ENCODE results near the gene CEACAM3.

Gene CEACAM3

DNA sequence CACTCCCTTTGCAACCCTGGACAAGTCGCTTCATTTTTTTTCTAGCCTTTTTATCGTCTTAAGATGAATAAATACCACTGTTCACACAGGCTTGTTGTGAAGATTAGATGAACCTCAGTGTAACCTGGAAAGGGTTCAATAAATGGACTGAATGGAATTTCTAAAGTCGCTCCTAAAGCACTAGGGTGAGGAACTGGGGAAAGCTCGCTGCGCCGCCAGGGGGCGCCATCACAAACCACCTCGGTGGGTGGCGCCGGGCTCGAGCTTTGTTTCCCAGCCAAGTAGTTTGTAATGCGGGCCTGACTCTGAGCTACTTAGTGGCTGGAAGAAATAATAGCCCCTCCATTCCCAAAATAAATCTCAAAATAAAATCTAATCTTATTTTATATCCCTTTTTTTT is 43.2 kb upstream of the CEACAM3 start:
- Histone ChIP-seq H3K36me3 (ENCODE audit: insufficient read depth, low read length) (no peaks in the 10 kb centered on the region), H4K20me1 (ENCODE audit: insufficient read depth, low read length) (no peaks in the 10 kb centered on the region), H3F3A (ENCODE audit: insufficient read depth, low read length) (no peaks in the 10 kb centered on the region), H3K27me3 (ENCODE audit: insufficient read depth, low read length) (0 out of 2 replicates have a peak, but pooled peaks cover 6% of the 10 kb centered on the region), H2AFZ (ENCODE audit: low read length) (no peak overlapping the region), H3K27ac (ENCODE audit: low read depth, low read length, poor library complexity, severe bottlenecking) (no peak overlapping the region), H3K9me2 (ENCODE audit: low read depth, low read length) (no peaks in the 10 kb centered on the region), H3K4me2 (ENCODE audit: low read length) (no peak overlapping the region), H3K9me3 (ENCODE audit: low read length) (no peaks in the 10 kb centered on the region), H3K9ac (ENCODE audit: low read length) (no peak overlapping the region), H3K4me1 (ENCODE audit: insufficient read depth, low read length, severe bottlenecking) (no peaks in the 10 kb centered on the region), H3K79me2 (ENCODE audit: insufficient read depth, low read length) (no peaks in the 10 kb centered on the region), H3K4me3 (ENCODE audit: low read depth, low read length, poor library complexity, severe bottlenecking) (no peak overlapping the region)
- TF ChIP-seq, protein P1, sequence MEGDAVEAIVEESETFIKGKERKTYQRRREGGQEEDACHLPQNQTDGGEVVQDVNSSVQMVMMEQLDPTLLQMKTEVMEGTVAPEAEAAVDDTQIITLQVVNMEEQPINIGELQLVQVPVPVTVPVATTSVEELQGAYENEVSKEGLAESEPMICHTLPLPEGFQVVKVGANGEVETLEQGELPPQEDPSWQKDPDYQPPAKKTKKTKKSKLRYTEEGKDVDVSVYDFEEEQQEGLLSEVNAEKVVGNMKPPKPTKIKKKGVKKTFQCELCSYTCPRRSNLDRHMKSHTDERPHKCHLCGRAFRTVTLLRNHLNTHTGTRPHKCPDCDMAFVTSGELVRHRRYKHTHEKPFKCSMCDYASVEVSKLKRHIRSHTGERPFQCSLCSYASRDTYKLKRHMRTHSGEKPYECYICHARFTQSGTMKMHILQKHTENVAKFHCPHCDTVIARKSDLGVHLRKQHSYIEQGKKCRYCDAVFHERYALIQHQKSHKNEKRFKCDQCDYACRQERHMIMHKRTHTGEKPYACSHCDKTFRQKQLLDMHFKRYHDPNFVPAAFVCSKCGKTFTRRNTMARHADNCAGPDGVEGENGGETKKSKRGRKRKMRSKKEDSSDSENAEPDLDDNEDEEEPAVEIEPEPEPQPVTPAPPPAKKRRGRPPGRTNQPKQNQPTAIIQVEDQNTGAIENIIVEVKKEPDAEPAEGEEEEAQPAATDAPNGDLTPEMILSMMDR (IDR thresholded peaks at IDR 0.05; ENCODE audit: low read length), result peak; percentile 77
- TF ChIP-seq EZH2 (IDR thresholded peaks at IDR 0.05; ENCODE audit: borderline replicate concordance, low read length), result no peak

DNA sequence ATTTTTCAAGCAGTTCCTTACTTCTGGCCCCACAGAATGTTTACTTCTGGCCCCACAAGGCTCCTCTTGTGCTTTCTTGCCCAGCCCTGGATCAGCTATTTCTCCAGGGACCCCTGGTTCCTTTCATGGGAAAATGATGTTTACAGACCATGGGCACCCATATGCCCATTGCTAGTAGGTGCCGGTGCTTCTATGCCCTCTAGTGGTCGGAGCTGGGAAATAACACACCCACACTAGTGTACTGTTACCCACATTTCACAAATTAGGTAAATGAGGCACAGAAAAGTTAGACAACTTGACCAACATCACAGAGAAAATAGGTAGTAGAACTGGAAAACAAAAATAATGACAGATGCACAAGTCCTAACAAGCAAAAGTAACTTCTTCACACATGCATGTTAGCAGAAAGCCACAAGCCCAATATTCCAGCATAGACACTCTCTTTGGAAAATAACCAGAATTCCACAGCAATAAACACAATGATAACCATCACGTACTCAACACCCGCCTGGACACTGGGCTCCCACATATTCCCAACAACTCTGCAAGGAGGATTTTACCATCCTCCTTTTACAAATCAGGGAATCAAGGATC is 42.4 kb upstream of the CEACAM3 start:
- Histone ChIP-seq H3K9me3 (ENCODE audit: low read length) (no peaks in the 10 kb centered on the region), H4K20me1 (ENCODE audit: insufficient read depth, low read length) (no peaks in the 10 kb centered on the region), H3F3A (ENCODE audit: insufficient read depth, low read length) (no peaks in the 10 kb centered on the region), H3K9ac (ENCODE audit: low read length) (no peak overlapping the region), H3K4me1 (ENCODE audit: insufficient read depth, low read length, severe bottlenecking) (no peaks in the 10 kb centered on the region), H3K9me2 (ENCODE audit: low read depth, low read length) (no peaks in the 10 kb centered on the region), H2AFZ (ENCODE audit: low read length) (no peak overlapping the region), H3K79me2 (ENCODE audit: insufficient read depth, low read length) (no peaks in the 10 kb centered on the region), H3K27me3 (ENCODE audit: insufficient read depth, low read length) (0 out of 2 replicates have a peak, but pooled peaks cover 6% of the 10 kb centered on the region), H3K36me3 (ENCODE audit: insufficient read depth, low read length) (no peaks in the 10 kb centered on the region), H3K4me3 (ENCODE audit: low read depth, low read length, poor library complexity, severe bottlenecking) (no peak overlapping the region), H3K27ac (ENCODE audit: low read depth, low read length, poor library complexity, severe bottlenecking) (no peak overlapping the region), H3K4me2 (ENCODE audit: low read length) (no peak overlapping the region)
- TF ChIP-seq, protein P1 (IDR thresholded peaks at IDR 0.05; ENCODE audit: low read length), result peak; percentile 78
- TF ChIP-seq EZH2 (IDR thresholded peaks at IDR 0.05; ENCODE audit: borderline replicate concordance, low read length), result no peak

DNA sequence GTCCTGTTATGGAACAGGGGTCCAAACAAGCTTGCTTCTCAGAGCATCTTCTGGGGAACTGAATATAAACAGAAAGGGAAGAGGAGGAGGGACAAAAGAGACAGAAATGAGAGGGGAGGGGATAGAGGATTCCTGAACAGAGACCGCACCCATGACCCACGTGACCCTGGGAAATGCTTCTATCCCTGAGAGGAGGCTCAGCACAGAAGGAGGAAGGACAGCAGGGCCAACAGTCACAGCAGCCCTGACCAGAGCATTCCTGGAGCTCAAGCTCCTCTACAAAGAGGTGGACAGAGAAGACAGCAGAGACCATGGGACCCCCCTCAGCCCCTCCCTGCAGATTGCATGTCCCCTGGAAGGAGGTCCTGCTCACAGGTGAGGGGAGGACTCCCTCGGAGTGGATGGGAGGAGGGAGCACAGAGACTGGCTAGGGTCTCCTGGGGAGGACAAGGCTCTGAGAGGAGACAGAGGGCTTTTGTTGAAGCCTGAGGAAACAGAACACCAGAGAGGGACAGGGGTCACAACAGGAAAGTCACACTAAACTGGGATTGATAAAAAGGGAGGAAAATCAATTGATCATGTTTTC is 41.0 kb upstream of the CEACAM3 start, which contains the start of gene CEACAM6:
Gene CEACAM6 (plus strand): TSS at position 203 of the 586 bp plus-strand sequence. CDS start 109 bp downstream, at position 312.
- no peaks in the 10 kb centered on the region for H3K79me2 ChIP-seq (ENCODE audit: insufficient read depth, low read length)
- H3F3A ChIP-seq (ENCODE audit: insufficient read depth, low read length), result no peaks in the 10 kb centered on the region
- no peak within 1 kb of the TSS for H3K9ac ChIP-seq (ENCODE audit: low read length)
- no peak within 1 kb of the TSS for H3K27ac ChIP-seq (ENCODE audit: low read depth, low read length, poor library complexity, severe bottlenecking)
- no peaks in the 10 kb centered on the region for H3K9me2 ChIP-seq (ENCODE audit: low read depth, low read length)
- H3K27me3 ChIP-seq (ENCODE audit: insufficient read depth, low read length), result 0 out of 2 replicates have a peak, but pooled peaks cover 6% of the 10 kb centered on the region
- H3K36me3 ChIP-seq (ENCODE audit: insufficient read depth, low read length), result no peaks in the 10 kb centered on the region
- H3K4me2 ChIP-seq (ENCODE audit: low read length), result no peak within 1 kb of the TSS
- H3K4me3 ChIP-seq (ENCODE audit: low read depth, low read length, poor library complexity, severe bottlenecking), result no peak within 1 kb of the TSS
- H3K9me3 ChIP-seq (ENCODE audit: low read length), result no peaks in the 10 kb centered on the region
- no peaks in the 10 kb centered on the region for H3K4me1 ChIP-seq (ENCODE audit: insufficient read depth, low read length, severe bottlenecking)
- H4K20me1 ChIP-seq (ENCODE audit: insufficient read depth, low read length), result no peaks in the 10 kb centered on the region
- TF ChIP-seq EZH2 (IDR thresholded peaks at IDR 0.05; ENCODE audit: borderline replicate concordance, low read length), result no peak
- TF ChIP-seq, protein P1 (IDR thresholded peaks at IDR 0.05; ENCODE audit: low read length), result no peak
- no peak within 1 kb of the TSS for H2AFZ ChIP-seq (ENCODE audit: low read length)

Measured in OCI-LY1 (cell line).